ENCODE measurements around the gene VAV2. TPM values are rescaled to one million over a fixed set of nuclear protein-coding genes. Genes with fewer than 3 reads are reported as not detected.

The VAV2 gene
- total RNA-seq, 4 donors from 2014 or later, result 9.1 to 13.5 (median 10.1) TPM

DNA sequence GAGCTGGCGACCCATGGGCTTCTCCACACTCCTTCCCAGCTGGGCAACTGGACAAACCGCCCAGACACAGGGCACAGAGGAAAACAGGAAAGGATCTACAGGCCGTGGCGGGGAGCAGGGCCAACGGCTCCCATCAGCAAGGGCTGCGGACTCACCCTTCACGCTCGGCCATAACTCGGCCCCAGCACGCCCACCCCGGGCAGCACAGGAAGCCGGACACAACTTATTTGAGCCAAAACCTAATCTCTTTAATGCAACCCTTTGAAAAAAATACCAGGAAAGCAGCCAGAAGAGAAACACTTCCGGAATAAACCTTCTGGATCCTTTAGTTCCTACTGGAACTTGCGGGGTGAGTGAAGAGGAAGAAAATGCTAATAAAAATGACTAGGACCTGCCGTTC, 59.9 kb downstream of the VAV2 start:
- no peak for TF ChIP-seq POLR2A (IDR thresholded peaks at IDR 0.05; ENCODE audit: low read depth)
- no peak for TF ChIP-seq POLR2AphosphoS5 (IDR thresholded peaks at IDR 0.05)
- TF ChIP-seq, protein P1, sequence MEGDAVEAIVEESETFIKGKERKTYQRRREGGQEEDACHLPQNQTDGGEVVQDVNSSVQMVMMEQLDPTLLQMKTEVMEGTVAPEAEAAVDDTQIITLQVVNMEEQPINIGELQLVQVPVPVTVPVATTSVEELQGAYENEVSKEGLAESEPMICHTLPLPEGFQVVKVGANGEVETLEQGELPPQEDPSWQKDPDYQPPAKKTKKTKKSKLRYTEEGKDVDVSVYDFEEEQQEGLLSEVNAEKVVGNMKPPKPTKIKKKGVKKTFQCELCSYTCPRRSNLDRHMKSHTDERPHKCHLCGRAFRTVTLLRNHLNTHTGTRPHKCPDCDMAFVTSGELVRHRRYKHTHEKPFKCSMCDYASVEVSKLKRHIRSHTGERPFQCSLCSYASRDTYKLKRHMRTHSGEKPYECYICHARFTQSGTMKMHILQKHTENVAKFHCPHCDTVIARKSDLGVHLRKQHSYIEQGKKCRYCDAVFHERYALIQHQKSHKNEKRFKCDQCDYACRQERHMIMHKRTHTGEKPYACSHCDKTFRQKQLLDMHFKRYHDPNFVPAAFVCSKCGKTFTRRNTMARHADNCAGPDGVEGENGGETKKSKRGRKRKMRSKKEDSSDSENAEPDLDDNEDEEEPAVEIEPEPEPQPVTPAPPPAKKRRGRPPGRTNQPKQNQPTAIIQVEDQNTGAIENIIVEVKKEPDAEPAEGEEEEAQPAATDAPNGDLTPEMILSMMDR (IDR thresholded peaks at IDR 0.05), result no peak
- Histone ChIP-seq H3K27me3 (no peaks in the 10 kb centered on the region), H3K4me3 (no peak overlapping the region), H3K27ac (replicated peaks in 1 of 4) (no peak overlapping the region), H3K36me3 (no peaks in the 10 kb centered on the region), H3K9me3 (no peaks in the 10 kb centered on the region), H3K4me1 (peaks cover 0 to 33% (median 26%) of the 10 kb centered on the region in 4 donors)
- intact Hi-C loops (cut with DNase I), result no loop called here
- WGBS, result 77% methylated on average over 12 of the region's 15 CpGs
- no peak for DNase-seq (ENCODE audit: extremely low spot score)

DNA sequence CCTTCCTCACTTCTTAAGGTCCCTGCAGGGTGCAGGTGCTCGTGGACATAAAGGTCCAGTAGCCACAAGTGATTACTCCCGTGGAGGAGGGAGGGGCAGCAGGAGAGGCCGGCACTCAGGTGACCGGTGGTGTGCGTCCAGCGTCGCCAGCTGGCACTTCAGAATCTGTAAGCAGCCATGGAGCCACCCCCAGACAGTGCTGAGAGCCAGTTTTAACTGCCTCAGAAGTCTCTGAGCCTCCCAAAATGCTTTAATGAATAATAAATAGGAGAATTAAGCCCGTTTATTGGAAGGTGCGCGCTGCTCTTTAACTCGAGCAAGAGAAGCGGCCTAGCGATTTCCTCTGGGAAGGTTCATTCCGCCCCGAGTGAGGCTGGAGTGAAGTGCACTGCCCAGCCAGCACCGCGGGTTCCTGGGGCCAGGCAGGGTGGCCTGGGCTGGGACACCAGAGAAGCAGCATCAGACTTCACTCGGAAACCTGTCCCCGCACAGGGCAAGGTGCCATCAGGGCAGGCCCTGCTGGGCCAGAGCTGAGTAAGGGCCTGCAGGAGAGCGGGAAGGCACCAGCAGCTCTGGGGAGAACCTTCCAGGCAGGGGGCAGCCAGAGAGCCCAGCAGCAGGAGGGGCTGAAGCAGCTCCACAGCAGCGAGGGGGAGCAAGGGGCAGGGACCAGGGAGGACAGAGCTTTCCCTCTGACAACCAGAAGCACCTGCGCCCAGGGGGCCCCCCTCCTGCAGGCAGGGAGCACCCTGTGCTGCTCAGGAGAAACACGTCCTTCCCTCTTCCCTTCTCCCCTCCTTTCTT, 61.2 kb downstream of the VAV2 start:
- Histone ChIP-seq H3K36me3 (no peaks in the 10 kb centered on the region), H3K27ac (replicated peaks in 1 of 4) (no peak overlapping the region), H3K9me3 (no peaks in the 10 kb centered on the region), H3K27me3 (no peaks in the 10 kb centered on the region), H3K4me1 (peaks cover 0 to 26% (median 19%) of the 10 kb centered on the region in 4 donors), H3K4me3 (no peak overlapping the region)
- no peak for DNase-seq (ENCODE audit: extremely low spot score)
- intact Hi-C loops (cut with DNase I), result no loop called here
- WGBS, result 84% methylated on average over 22 of the region's 23 CpGs
- TF ChIP-seq, protein P1 (IDR thresholded peaks at IDR 0.05), result no peak
- no peak for TF ChIP-seq POLR2A (IDR thresholded peaks at IDR 0.05; ENCODE audit: low read depth)
- TF ChIP-seq EP300 (IDR thresholded peaks at IDR 0.05), result no peak
- no peak for TF ChIP-seq POLR2AphosphoS5 (IDR thresholded peaks at IDR 0.05)

DNA sequence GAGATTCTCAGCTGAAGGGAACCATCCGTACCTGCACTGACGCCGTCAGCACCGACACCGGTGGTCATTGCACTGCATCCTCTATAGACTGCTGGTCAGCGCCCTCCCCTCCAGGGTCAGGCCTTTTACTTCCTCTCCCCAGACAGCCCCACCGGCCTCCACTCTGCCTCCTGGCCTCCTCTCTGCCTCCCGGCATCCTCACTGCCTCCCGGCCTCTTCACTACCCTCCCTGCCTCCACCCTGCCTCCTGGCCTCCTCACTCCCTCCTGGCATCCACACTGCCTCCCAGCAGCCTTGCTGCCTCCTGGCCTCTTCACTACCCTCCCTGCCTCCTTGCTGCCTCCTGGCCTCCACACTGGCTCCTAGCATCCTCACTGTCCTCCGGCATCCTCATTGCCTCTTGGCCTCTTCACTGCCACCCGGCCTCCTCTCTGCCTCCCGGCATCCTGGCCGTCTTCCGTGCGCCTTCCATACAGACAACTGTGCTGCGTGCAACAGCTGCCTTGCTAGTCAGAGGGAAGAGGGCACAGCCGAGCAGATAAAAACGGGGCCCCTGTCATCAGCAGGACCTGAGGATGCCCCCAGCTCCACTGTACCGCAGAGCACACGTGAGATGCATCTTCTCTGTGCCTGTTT, 62.0 kb downstream of the VAV2 start:
- peaks cover 0 to 19% (median 12%) of the 10 kb centered on the region in 4 donors for H3K4me1 ChIP-seq
- H3K4me3 ChIP-seq, result no peak overlapping the region
- intact Hi-C loops (cut with DNase I), result no loop called here
- TF ChIP-seq, protein P1 (IDR thresholded peaks at IDR 0.05), result no peak
- TF ChIP-seq POLR2AphosphoS5 (IDR thresholded peaks at IDR 0.05) (no peak), EP300 (IDR thresholded peaks at IDR 0.05) (no peak), POLR2A (IDR thresholded peaks at IDR 0.05; ENCODE audit: low read depth) (no peak)
- H3K9me3 ChIP-seq, result no peaks in the 10 kb centered on the region
- WGBS, result 74% methylated on average over 19 of the region's 20 CpGs
- no peaks in the 10 kb centered on the region for H3K27me3 ChIP-seq
- H3K36me3 ChIP-seq, result no peaks in the 10 kb centered on the region
- no peak overlapping the region for H3K27ac ChIP-seq (replicated peaks in 1 of 4)
- no peak for DNase-seq (ENCODE audit: extremely low spot score)

DNA sequence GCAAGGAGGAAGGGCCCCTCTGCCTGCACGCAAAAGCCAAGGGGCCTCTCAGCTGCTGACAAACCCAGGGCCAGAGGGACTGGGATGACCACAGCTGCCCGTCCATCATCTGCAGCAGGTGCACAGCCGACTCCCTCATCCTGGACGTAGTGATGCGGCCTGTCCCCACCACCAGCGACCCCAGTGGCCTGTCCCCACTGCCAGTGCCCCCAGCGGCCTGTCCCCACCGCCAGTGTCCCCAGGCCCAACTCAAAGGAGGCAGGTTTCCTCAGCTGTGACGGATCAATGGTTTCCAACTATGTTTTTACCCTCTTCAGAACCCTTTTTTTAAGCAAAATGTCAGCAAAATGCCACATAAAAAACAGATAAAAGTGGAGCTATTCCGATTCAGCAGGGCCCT, 62.5 kb downstream of the VAV2 start:
- intact Hi-C loops (cut with DNase I), result no loop called here
- Histone ChIP-seq H3K4me1 (peaks cover 0 to 13% (median 10%) of the 10 kb centered on the region in 4 donors), H3K27ac (replicated peaks in 1 of 4) (no peak overlapping the region), H3K27me3 (no peaks in the 10 kb centered on the region), H3K9me3 (no peaks in the 10 kb centered on the region), H3K36me3 (no peaks in the 10 kb centered on the region), H3K4me3 (no peak overlapping the region)
- WGBS, result 85% methylated on average over 9 of the region's 10 CpGs
- DNase-seq (ENCODE audit: extremely low spot score), result no peak
- TF ChIP-seq POLR2A (IDR thresholded peaks at IDR 0.05; ENCODE audit: low read depth), result no peak
- TF ChIP-seq, protein P1 (IDR thresholded peaks at IDR 0.05), result no peak
- no peak for TF ChIP-seq POLR2AphosphoS5 (IDR thresholded peaks at IDR 0.05)
- TF ChIP-seq EP300 (IDR thresholded peaks at IDR 0.05), result no peak

Measured in esophagus muscularis mucosa (tissue), 4 donors.